MM.1S (cell line): ENCODE results near the gene COX10.
"Not testable (repeated sequence)": the region's sequence is repeated elsewhere in the genome, so short reads cannot be mapped to it uniquely, and the experiment has no call there.

Source experiments
- DNase-seq: peaks from one replicate; pipeline ENCODE4 v3.0.0-alpha.2; 2015
- H2AFZ ChIP-seq: fragments of 300-600 bp; sonication (generic); 2 replicates; pipeline ENCODE4 v1.6.0; 2016; ENCODE audit warnings: antibody characterized with exemption, low read length
- H3F3A ChIP-seq: fragments of 300-600 bp; sonication (generic); 2 replicates; pipeline ENCODE4 v1.6.1; 2016; ENCODE audit warnings: mild to moderate bottlenecking, antibody characterized with exemption, low read length, moderate library complexity, mixed read lengths; ENCODE audit not compliant: insufficient read depth
- H3K27ac ChIP-seq: fragments of 300-600 bp; sonication (generic); 2 replicates; pipeline ENCODE4 v1.5.1; 2016; ENCODE audit warnings: mild to moderate bottlenecking, low read length
- H3K27me3 ChIP-seq: fragments of 300-600 bp; sonication (generic); replicated peaks from 2 replicates; pipeline ENCODE4 v1.6.0; 2016; ENCODE audit warnings: low read length; ENCODE audit not compliant: insufficient read depth
- H3K36me3 ChIP-seq: fragments of 300-600 bp; sonication (generic); replicated peaks from 2 replicates; pipeline ENCODE4 v1.6.1; 2016; ENCODE audit warnings: mild to moderate bottlenecking, low read length, mixed read lengths; ENCODE audit not compliant: insufficient read depth
- H3K4me1 ChIP-seq: fragments of 300-600 bp; sonication (generic); 2 replicates; pipeline ENCODE4 v1.6.1; 2016; ENCODE audit warnings: low read length, mixed read lengths
- H3K4me2 ChIP-seq: fragments of 300-600 bp; sonication (generic); 2 replicates; pipeline ENCODE4 v1.6.0; 2016; ENCODE audit warnings: low read depth, low read length
- H3K4me3 ChIP-seq: fragments of 300-600 bp; sonication (generic); 2 replicates; pipeline ENCODE4 v1.5.1; 2016; ENCODE audit warnings: low read length, mixed read lengths
- H3K79me2 ChIP-seq: fragments of 300-600 bp; sonication (generic); 2 replicates; pipeline ENCODE4 v1.6.1; 2016; ENCODE audit warnings: mixed run types, low read length, mixed read lengths
- H3K9ac ChIP-seq: fragments of 300-600 bp; sonication (generic); 2 replicates; pipeline ENCODE4 v1.6.1; 2016; ENCODE audit warnings: low read length, mixed read lengths
- H3K9me2 ChIP-seq: fragments of 300-600 bp; sonication (generic); replicated peaks from 2 replicates; pipeline ENCODE4 v1.6.1; 2016; ENCODE audit warnings: mild to moderate bottlenecking, low read length, mixed read lengths; ENCODE audit not compliant: insufficient read depth
- H3K9me3 ChIP-seq: fragments of 300-600 bp; sonication (generic); replicated peaks from 2 replicates; pipeline ENCODE4 v1.6.1; 2016; ENCODE audit warnings: mild to moderate bottlenecking, low read length, mixed read lengths; ENCODE audit not compliant: insufficient read depth
- H4K20me1 ChIP-seq: fragments of 300-600 bp; sonication (generic); 2 replicates; pipeline ENCODE4 v1.6.1; 2016; ENCODE audit warnings: mild to moderate bottlenecking, low read length, moderate library complexity, mixed read lengths; ENCODE audit not compliant: insufficient read depth
- EZH2 ChIP-seq: fragments of 300-600 bp; sonication (generic); optimal IDR thresholded peaks from 2 replicates; pipeline ENCODE3; 2017; ENCODE audit warnings: low read depth, mild to moderate bottlenecking, antibody characterized with exemption, low read length, mixed read lengths
- EZH2phosphoT487 ChIP-seq: fragments of 300-600 bp; sonication (generic); IDR thresholded peaks from 2 replicates; pipeline ENCODE4 v1.6.1; 2018; ENCODE audit warnings: antibody characterized with exemption, low read length
- TF ChIP-seq, protein P1 (sequence below): fragments of 300-600 bp; sonication (generic); IDR thresholded peaks from 2 replicates; pipeline ENCODE4 v1.5.1; 2016; ENCODE audit warnings: antibody characterized with exemption, low read length, mixed read lengths

Gene COX10

DNA sequence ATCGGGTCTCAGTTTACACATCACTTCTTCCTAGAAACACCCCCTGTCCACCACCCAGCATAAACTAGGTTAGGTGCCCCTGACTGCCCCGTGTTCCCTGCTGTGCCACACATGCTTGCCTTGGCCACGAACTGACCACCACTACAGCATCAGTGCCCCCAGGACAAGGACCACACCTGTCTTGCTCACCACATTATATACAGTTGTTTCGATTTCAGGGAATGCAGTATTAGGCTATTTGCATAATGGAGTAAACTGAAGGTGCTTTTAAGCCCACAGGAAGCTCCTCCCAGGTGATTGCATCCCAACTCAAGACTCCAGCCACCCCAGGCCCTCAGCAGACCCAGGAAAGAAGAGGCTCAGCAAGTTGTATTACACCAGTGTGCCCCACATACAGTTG is 117.1 kb downstream of the COX10 start:
- H2AFZ ChIP-seq, H3K27ac ChIP-seq, H3K4me3 ChIP-seq, DNase-seq, H4K20me1 ChIP-seq, H3K4me1 ChIP-seq, H3K4me2 ChIP-seq, H3K27me3 ChIP-seq, H3K36me3 ChIP-seq, H3F3A ChIP-seq, H3K79me2 ChIP-seq, H3K9ac ChIP-seq, H3K9me2 ChIP-seq, H3K9me3 ChIP-seq: not testable (repeated sequence)

DNA sequence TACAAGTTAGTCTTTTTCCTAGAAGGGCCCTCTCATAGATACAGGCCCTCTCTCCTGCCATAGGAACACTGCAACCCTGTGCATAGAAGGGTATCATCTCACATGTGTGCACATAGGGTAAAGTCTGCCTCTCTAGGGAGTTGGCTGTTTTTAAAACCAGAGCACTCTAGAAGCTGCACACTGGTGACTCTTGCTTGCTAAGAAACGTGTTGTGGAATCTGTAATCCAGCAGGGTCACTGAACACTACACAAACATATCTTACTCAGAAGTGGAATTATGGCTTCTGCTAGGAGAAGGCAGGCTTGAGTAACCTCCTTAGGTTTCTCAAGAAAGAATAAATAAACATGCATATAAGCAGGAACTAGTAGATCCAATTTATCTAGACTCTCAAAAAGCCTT is 121.5 kb downstream of the COX10 start:
- not testable (repeated sequence) for H3K9me2 ChIP-seq, H3K27ac ChIP-seq, H4K20me1 ChIP-seq, H3F3A ChIP-seq, H2AFZ ChIP-seq, H3K4me1 ChIP-seq, DNase-seq, H3K9me3 ChIP-seq, H3K27me3 ChIP-seq, H3K79me2 ChIP-seq, H3K9ac ChIP-seq, H3K4me2 ChIP-seq, H3K36me3 ChIP-seq, H3K4me3 ChIP-seq

DNA sequence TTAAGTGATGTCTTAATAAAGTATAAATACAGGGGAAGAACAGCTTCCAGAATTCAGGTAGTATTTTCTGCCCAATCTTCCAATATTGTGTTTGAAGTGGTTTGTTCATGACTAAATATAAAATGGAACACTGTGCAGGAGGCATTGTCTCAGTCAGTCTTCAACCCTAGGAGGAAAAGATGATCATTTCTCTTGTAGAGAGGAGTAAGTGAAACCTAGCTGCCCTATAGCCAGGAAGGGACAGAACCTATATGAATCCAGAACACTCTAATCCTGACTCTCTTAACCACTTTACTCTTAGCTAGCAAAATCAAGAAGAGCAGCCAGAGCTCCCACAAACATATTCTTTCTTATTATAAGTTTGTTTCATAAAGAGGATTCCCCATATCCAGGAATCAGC is 122.2 kb downstream of the COX10 start:
- H3K27me3 ChIP-seq, H3K9ac ChIP-seq, H3K79me2 ChIP-seq, H2AFZ ChIP-seq, H3F3A ChIP-seq, H4K20me1 ChIP-seq, DNase-seq, H3K36me3 ChIP-seq, H3K4me1 ChIP-seq, H3K9me3 ChIP-seq, H3K27ac ChIP-seq, H3K9me2 ChIP-seq, H3K4me2 ChIP-seq, H3K4me3 ChIP-seq: not testable (repeated sequence)

DNA sequence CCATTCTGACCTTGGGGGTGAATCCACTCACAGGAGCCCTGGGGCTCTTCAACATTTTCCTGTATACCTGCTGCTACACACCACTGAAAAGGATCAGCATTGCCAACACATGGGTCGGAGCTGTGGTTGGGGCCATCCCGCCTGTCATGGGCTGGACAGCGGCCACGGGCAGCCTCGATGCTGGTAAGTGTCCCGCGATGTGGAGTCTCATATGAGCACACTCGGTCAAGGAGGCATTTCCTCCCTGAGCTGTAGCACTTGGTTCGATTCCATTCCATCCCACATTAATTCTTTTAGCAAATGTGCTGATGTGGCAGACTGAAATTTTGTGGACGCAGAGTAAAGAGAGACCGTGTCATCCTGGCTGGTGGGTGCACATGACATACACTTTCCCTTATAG is 122.7 kb downstream of the COX10 start:
- not testable (repeated sequence) for H3K36me3 ChIP-seq, H4K20me1 ChIP-seq, H3K9me2 ChIP-seq, H2AFZ ChIP-seq, H3K4me1 ChIP-seq, H3K79me2 ChIP-seq, H3K4me3 ChIP-seq, H3K27ac ChIP-seq, H3K9me3 ChIP-seq, H3K27me3 ChIP-seq, H3K9ac ChIP-seq, DNase-seq, H3K4me2 ChIP-seq, H3F3A ChIP-seq

DNA sequence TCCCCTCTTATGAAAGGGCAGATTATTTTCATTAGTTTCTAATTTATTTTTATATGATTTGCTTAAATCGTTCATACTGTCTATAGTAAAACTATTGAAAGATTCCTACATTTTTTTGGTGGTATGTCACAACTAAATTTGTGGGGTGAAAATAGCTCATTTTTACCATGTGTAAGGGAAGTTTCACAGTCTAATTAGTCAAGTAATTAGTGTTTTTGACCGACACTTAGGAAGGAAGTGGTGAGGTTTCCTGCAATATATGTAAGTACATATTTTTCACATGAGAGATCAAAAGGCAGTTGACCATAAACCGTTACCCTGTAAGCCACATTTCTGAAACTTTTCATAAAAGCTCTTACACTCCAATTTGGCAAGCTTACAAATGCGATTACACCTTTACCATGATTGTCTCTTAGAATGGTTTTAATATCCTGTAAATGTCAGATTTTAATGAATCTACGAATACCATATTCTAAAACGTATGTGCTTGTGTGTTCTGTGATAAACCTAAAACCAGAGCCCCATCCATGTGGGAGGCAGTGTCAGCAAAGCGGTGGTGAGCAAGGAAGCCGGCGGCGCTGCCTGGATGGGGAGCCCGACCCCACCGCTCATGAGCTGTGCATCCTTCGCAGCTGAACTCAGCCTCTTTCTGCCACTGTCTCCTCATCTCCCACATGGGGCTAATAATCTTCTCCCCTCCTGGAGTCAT is 123.5 kb downstream of the COX10 start:
- DNase-seq, H3K4me1 ChIP-seq, H3K9me3 ChIP-seq, H3K36me3 ChIP-seq, H3K79me2 ChIP-seq, H3K4me2 ChIP-seq, H3F3A ChIP-seq, H3K4me3 ChIP-seq, H3K27ac ChIP-seq, H3K9me2 ChIP-seq, H3K9ac ChIP-seq, H3K27me3 ChIP-seq, H4K20me1 ChIP-seq, H2AFZ ChIP-seq: not testable (repeated sequence)

DNA sequence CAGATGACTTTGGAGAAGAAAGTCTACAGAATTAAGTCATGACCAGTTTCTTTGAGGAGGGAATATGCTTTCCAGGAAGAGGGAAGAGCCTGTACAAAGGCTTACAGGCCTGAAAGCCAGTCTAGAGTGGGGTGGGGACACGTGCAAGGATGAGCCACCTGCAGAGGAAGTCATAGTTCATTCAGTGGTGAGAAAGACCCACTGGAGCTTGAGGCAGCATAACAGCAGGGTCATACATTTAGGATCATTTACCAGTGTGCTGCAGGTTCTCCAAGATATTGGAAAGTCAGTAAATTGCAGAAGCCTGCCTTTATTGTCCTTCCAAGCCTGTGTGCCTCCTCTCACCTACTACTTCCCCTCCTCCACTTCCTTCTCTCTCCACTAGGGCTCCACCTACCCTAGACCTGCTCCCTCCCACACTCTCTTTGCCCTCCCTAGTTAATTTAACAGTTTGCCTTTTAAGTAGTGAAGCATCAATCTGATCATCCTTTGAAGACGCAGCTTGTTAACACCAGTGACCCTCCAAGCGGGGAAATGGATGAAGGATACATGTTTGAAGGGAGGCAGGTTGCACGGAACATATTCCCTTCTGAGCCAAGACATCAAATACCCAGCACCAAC is 127.2 kb downstream of the COX10 start:
- H3K4me3 ChIP-seq = no peak overlapping the region
- TF ChIP-seq EZH2 = no peak
- TF ChIP-seq, protein P1, sequence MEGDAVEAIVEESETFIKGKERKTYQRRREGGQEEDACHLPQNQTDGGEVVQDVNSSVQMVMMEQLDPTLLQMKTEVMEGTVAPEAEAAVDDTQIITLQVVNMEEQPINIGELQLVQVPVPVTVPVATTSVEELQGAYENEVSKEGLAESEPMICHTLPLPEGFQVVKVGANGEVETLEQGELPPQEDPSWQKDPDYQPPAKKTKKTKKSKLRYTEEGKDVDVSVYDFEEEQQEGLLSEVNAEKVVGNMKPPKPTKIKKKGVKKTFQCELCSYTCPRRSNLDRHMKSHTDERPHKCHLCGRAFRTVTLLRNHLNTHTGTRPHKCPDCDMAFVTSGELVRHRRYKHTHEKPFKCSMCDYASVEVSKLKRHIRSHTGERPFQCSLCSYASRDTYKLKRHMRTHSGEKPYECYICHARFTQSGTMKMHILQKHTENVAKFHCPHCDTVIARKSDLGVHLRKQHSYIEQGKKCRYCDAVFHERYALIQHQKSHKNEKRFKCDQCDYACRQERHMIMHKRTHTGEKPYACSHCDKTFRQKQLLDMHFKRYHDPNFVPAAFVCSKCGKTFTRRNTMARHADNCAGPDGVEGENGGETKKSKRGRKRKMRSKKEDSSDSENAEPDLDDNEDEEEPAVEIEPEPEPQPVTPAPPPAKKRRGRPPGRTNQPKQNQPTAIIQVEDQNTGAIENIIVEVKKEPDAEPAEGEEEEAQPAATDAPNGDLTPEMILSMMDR = no peak
- TF ChIP-seq EZH2phosphoT487 = no peak
- H3K27ac ChIP-seq = no peak overlapping the region
- no peaks in the 10 kb centered on the region for H3K27me3 ChIP-seq
- H4K20me1 ChIP-seq = no peaks in the 10 kb centered on the region
- no peak overlapping the region for H2AFZ ChIP-seq
- no peak overlapping the region for H3K4me2 ChIP-seq
- no peak for DNase-seq
- H3F3A ChIP-seq = no peaks in the 10 kb centered on the region
- no peaks in the 10 kb centered on the region for H3K79me2 ChIP-seq
- H3K9me3 ChIP-seq = no peaks in the 10 kb centered on the region
- no peaks in the 10 kb centered on the region for H3K9me2 ChIP-seq
- no peak overlapping the region for H3K9ac ChIP-seq
- H3K36me3 ChIP-seq = no peaks in the 10 kb centered on the region
- no peaks in the 10 kb centered on the region for H3K4me1 ChIP-seq
